OCI-LY7 (cell line): ENCODE measurements around the gene SP140L. TPM values are rescaled to one million over a fixed set of nuclear protein-coding genes. Genes with fewer than 3 reads are reported as not detected.

Experiments used
- BruUV-seq: library from RNA; stranded (reverse); fragments of 400-500 nt; replicated peaks from 2 replicates; lab custom pipeline; 2021; lab: Mats Ljungman, UMichigan
- CTCF ChIA-PET: fragments of 300-600 bp; sonication (Branson Sonifier 250); formaldehyde crosslinking; loops from one replicate; lab custom pipeline; 2022; ENCODE audit warnings: antibody characterized with exemption; ENCODE audit not compliant: unreplicated experiment; lab: Charles Lee
- POLR2A ChIA-PET: fragments of 300-600 bp; sonication (Branson Sonifier 250); formaldehyde crosslinking; loops from one replicate; lab custom pipeline; 2022; ENCODE audit warnings: antibody characterized with exemption; lab: Charles Lee
- DNase-seq: peaks from one replicate; pipeline ENCODE4 v3.0.0-alpha.2; 2015; ENCODE audit warnings: low spot score
- H2AFZ ChIP-seq: fragments of 200-600 bp; sonication (generic), shearing (Covaris generic); 2 replicates; pipeline ENCODE4 v1.6.1; 2014; ENCODE audit warnings: mild to moderate bottlenecking, antibody characterized with exemption, low read length, moderate library complexity
- H3K27ac ChIP-seq: fragments of 200-600 bp; sonication (generic); 2 replicates; pipeline ENCODE4 v1.5.1; 2014; ENCODE audit warnings: mixed run types, low read depth, mild to moderate bottlenecking, moderate library complexity, low read length, inconsistent platforms; ENCODE audit not compliant: poor library complexity, severe bottlenecking
- H3K36me3 ChIP-seq: fragments of 200-600 bp; sonication (generic); 2 replicates; pipeline ENCODE4 v1.6.1; 2014; ENCODE audit warnings: mild to moderate bottlenecking, antibody characterized with exemption, low read length, moderate library complexity, mixed read lengths; ENCODE audit not compliant: insufficient read depth
- H3K4me1 ChIP-seq: fragments of 200-600 bp; sonication (generic); 2 replicates; pipeline ENCODE4 v1.5.1; 2014; ENCODE audit warnings: mild to moderate bottlenecking, low read length; ENCODE audit not compliant: insufficient read depth, poor library complexity, severe bottlenecking
- H3K4me2 ChIP-seq: fragments of 200-600 bp; sonication (generic); 2 replicates; pipeline ENCODE4 v1.6.1; 2014; ENCODE audit warnings: mild to moderate bottlenecking, low read length
- H3K4me3 ChIP-seq: fragments of 200-600 bp; sonication (generic); 2 replicates; pipeline ENCODE4 v1.5.1; 2014; ENCODE audit warnings: mild to moderate bottlenecking, low read depth, low read length; ENCODE audit not compliant: poor library complexity, severe bottlenecking
- H3K79me2 ChIP-seq: fragments of 200-600 bp; sonication (generic); 2 replicates; pipeline ENCODE4 v1.6.1; 2016; ENCODE audit warnings: low read depth, mild to moderate bottlenecking, low read length, moderate library complexity, mixed read lengths; ENCODE audit not compliant: insufficient read depth
- H3K9me2 ChIP-seq: fragments of 200-600 bp; sonication (generic); 2 replicates; pipeline ENCODE4 v1.6.1; 2016; ENCODE audit warnings: mild to moderate bottlenecking, low read length, mixed read lengths; ENCODE audit not compliant: insufficient read depth
- H3K9me3 ChIP-seq: fragments of 200-600 bp; sonication (generic); 2 replicates; pipeline ENCODE4 v1.6.1; 2014; ENCODE audit warnings: mild to moderate bottlenecking, mixed run types, low read length, mixed read lengths
- H4K20me1 ChIP-seq: fragments of 200-600 bp; sonication (generic); 2 replicates; pipeline ENCODE4 v1.6.1; 2014; ENCODE audit warnings: mild to moderate bottlenecking, antibody characterized with exemption, low read length, moderate library complexity, mixed read lengths; ENCODE audit not compliant: insufficient read depth
- EZH2phosphoT487 ChIP-seq: fragments of 200-600 bp; sonication (generic); IDR thresholded peaks from 2 replicates; pipeline ENCODE4 v1.6.1; 2018; ENCODE audit warnings: low read depth, borderline replicate concordance, mild to moderate bottlenecking, mixed run types, antibody characterized with exemption, low read length, moderate library complexity, mixed read lengths
- intact Hi-C: fragments of 100-400 bp; cut with micrococcal nuclease; formaldehyde crosslinking; loops from one replicate; pipeline ENCODE4 v1.10.0; 2022; ENCODE audit not compliant: unreplicated experiment
- total RNA-seq, 2 experiments: library from RNA; depleted of rRNA in 1 of 2; stranded (reverse); fragments of >200 nt in 1 of 2; shearing (Covaris generic) in 1 of 2; gene quantifications; 2 replicates each; pipeline ENCODE4 v1.2.3, GENCODE V29; 2014 to 2022
- TF ChIP-seq, protein P1 (sequence below): fragments of 200-600 bp; sonication (generic); conservative IDR thresholded peaks from 2 replicates; pipeline ENCODE4 v1.5.1; 2014; ENCODE audit warnings: mild to moderate bottlenecking, antibody characterized with exemption, low read length, moderate library complexity, mixed read lengths

SP140L gene
- total RNA-seq, 2 experiments from 2014 or later, result 10.4 to 19.3 TPM

GRCh38 chr2:230343747-230344146, 16.8 kb downstream of the SP140L start:
- H3K4me2 ChIP-seq, result no peak overlapping the region
- H3K9me3 ChIP-seq, result peaks cover 15% of the 10 kb centered on the region; the same call in 1 of the 2 replicates
- no peaks in the 10 kb centered on the region for H3K9me2 ChIP-seq
- BruUV-seq, result no TSS peak
- no peaks in the 10 kb centered on the region; the same call in 1 of the 2 replicates for H3K79me2 ChIP-seq
- peaks cover 3% of the 10 kb centered on the region for H3K4me1 ChIP-seq
- H3K36me3 ChIP-seq, result peaks cover 22% of the 10 kb centered on the region; the same call in 1 of the 2 replicates
- H4K20me1 ChIP-seq, result no peaks in the 10 kb centered on the region
- H2AFZ ChIP-seq, result no peak overlapping the region
- intact Hi-C loops, result no loop called here
- H3K27ac ChIP-seq, result no peak overlapping the region
- POLR2A ChIA-PET, result interaction anchor here (0.9 to 1.3 kb wide), 2 partner anchors 17 to 24 kb away, joined by 3 read pairs; no protein-coding TSS in a partner anchor
- H3K4me3 ChIP-seq, result no peak overlapping the region
- TF ChIP-seq EZH2phosphoT487, result no peak
- TF ChIP-seq, protein P1, sequence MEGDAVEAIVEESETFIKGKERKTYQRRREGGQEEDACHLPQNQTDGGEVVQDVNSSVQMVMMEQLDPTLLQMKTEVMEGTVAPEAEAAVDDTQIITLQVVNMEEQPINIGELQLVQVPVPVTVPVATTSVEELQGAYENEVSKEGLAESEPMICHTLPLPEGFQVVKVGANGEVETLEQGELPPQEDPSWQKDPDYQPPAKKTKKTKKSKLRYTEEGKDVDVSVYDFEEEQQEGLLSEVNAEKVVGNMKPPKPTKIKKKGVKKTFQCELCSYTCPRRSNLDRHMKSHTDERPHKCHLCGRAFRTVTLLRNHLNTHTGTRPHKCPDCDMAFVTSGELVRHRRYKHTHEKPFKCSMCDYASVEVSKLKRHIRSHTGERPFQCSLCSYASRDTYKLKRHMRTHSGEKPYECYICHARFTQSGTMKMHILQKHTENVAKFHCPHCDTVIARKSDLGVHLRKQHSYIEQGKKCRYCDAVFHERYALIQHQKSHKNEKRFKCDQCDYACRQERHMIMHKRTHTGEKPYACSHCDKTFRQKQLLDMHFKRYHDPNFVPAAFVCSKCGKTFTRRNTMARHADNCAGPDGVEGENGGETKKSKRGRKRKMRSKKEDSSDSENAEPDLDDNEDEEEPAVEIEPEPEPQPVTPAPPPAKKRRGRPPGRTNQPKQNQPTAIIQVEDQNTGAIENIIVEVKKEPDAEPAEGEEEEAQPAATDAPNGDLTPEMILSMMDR, result no peak
- DNase-seq, result no peak
- CTCF ChIA-PET, result no interaction called here

- no TSS peak for BruUV-seq
- Histone ChIP-seq H3K27ac (no peak overlapping the region), H3K4me2 (no peak overlapping the region), H3K9me2 (no peaks in the 10 kb centered on the region), H3K4me3 (no peak overlapping the region), H3K79me2 (no peaks in the 10 kb centered on the region; the same call in 1 of the 2 replicates), H3K36me3 (peaks cover 22% of the 10 kb centered on the region; the same call in 1 of the 2 replicates), H2AFZ (no peak overlapping the region), H4K20me1 (no peaks in the 10 kb centered on the region), H3K9me3 (peaks cover 15% of the 10 kb centered on the region; the same call in 1 of the 2 replicates), H3K4me1 (peaks cover 3% of the 10 kb centered on the region)
- ChIA-PET POLR2A (interaction anchor here (0.9 to 1.4 kb wide), 2 partner anchors 16 to 110 kb away, joined by 3 to 4 read pairs; no protein-coding TSS in a partner anchor), CTCF (no interaction called here)
- TF ChIP-seq EZH2phosphoT487, result no peak
- TF ChIP-seq, protein P1, result no peak
- intact Hi-C loops, result no loop called here
- DNase-seq, result no peak
Observed at GRCh38 chr2:230346465-230346864, 19.5 kb downstream of the SP140L start.

DNA sequence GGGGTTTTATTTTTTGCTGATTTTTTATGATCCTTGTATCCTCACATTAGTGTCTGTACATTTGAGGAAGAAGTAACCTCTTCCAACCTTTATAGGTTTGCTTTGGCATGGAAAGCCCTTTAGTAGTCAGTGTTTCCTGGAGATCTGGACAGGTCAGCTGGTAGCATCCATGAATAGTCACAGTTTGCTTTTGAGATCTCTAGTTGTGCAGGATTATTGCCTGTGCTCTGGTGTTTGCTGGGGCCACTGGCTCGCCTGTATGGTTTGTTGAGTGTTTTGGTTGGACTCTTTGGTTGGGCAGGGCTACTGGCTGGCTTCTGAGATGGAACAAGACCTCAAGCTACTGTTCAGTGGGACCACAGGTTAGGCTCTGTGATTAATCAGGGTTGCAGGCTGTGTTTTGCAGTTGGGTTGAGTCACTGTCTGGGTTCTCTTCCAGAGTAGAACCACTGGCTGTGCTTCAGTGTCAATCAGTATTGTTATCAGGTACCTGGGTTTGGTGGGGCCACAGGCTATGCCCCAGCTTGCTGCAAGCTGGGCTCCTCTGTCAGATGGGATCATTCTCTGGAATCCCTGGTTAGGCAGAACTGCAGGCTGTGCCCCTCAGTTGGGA, 20.0 kb downstream of the SP140L start:
- Histone ChIP-seq H3K79me2 (no peaks in the 10 kb centered on the region; the same call in 1 of the 2 replicates), H3K36me3 (peaks cover 22% of the 10 kb centered on the region; the same call in 1 of the 2 replicates), H3K27ac (no peak overlapping the region), H3K4me3 (no peak overlapping the region), H2AFZ (no peak overlapping the region), H3K4me2 (no peak overlapping the region), H3K9me3 (peaks cover 15% of the 10 kb centered on the region; the same call in 1 of the 2 replicates), H3K4me1 (peaks cover 3% of the 10 kb centered on the region), H4K20me1 (no peaks in the 10 kb centered on the region), H3K9me2 (no peaks in the 10 kb centered on the region)
- no peak for DNase-seq
- POLR2A ChIA-PET, result interaction anchor here (0.9 to 1.4 kb wide), 2 partner anchors 15 to 110 kb away, joined by 3 to 4 read pairs; no protein-coding TSS in a partner anchor
- BruUV-seq, result no TSS peak
- TF ChIP-seq, protein P1, result no peak
- no peak for TF ChIP-seq EZH2phosphoT487
- intact Hi-C loops, result no loop called here
- CTCF ChIA-PET, result interaction anchor here (1.2 kb wide), 1 partner anchor 15 kb away, joined by 4 read pairs; no protein-coding TSS in a partner anchor
